Caco-2 (cell line): Measurements from ENCODE around the gene DCAF8. TPM values are rescaled to one million over a fixed set of nuclear protein-coding genes. Genes with fewer than 3 reads are reported as not detected.

Experiments
- BruUV-seq: library from RNA; stranded (reverse); fragments of 400-500 nt; replicated peaks from 2 replicates; lab custom pipeline; 2021; lab: Mats Ljungman, UMichigan
- CTCF ChIA-PET: fragments of 300-600 bp; sonication (Branson Sonifier 250); formaldehyde crosslinking; loops from one replicate; lab custom pipeline; 2022; ENCODE audit warnings: antibody characterized with exemption; lab: Charles Lee
- POLR2A ChIA-PET: fragments of 300-600 bp; sonication (Branson Sonifier 250); formaldehyde crosslinking; loops from one replicate; lab custom pipeline; 2022; ENCODE audit warnings: antibody characterized with exemption; lab: Charles Lee
- DNase-seq, 2 experiments: peaks; one replicate each; pipeline versions ENCODE4 v3.0.0 to v3.0.0-alpha.2; 2020 to 2022
- H3K27me3 ChIP-seq: replicated peaks from 2 replicates; pipeline ENCODE4 v1.6.0; 2011; ENCODE audit warnings: low read length; ENCODE audit not compliant: control insufficient read depth, insufficient read depth
- H3K36me3 ChIP-seq: 2 replicates; pipeline ENCODE4 v1.5.1; 2011; ENCODE audit warnings: low read length; ENCODE audit not compliant: control insufficient read depth, insufficient read depth
- H3K4me1 ChIP-seq: fragments of 250-450 bp; sonication (Bioruptor Pico); 2 replicates; pipeline ENCODE4 v1.5.1; 2020; ENCODE audit warnings: mild to moderate bottlenecking
- H3K4me3 ChIP-seq: 2 replicates; pipeline ENCODE4 v1.5.1; 2011; ENCODE audit warnings: low read depth, mild to moderate bottlenecking, control low read depth, low read length
- H3K9me3 ChIP-seq: fragments of 250-450 bp; sonication (Bioruptor Pico); 2 replicates; pipeline ENCODE4 v1.5.1; 2020; ENCODE audit warnings: mild to moderate bottlenecking, moderate library complexity
- H3K27ac Mint-ChIP-seq: one replicate; pipeline ENCODE4 v1.8.0; 2022; ENCODE audit warnings: mixed read lengths; ENCODE audit not compliant: unreplicated experiment
- H3K27me3 Mint-ChIP-seq: one replicate; pipeline ENCODE4 v1.8.0; 2022; ENCODE audit warnings: mixed read lengths; ENCODE audit not compliant: insufficient read depth, unreplicated experiment
- H3K36me3 Mint-ChIP-seq: one replicate; pipeline ENCODE4 v1.8.0; 2022; ENCODE audit warnings: mild to moderate bottlenecking, mixed read lengths; ENCODE audit not compliant: insufficient read depth, unreplicated experiment
- H3K4me1 Mint-ChIP-seq: one replicate; pipeline ENCODE4 v1.8.0; 2022; ENCODE audit warnings: low read depth, mixed read lengths; ENCODE audit not compliant: unreplicated experiment
- H3K4me3 Mint-ChIP-seq: one replicate; pipeline ENCODE4 v1.8.0; 2022; ENCODE audit warnings: mild to moderate bottlenecking, moderate library complexity, mixed read lengths; ENCODE audit not compliant: unreplicated experiment
- H3K9me3 Mint-ChIP-seq: one replicate; pipeline ENCODE4 v1.8.0; 2022; ENCODE audit warnings: mixed read lengths; ENCODE audit not compliant: unreplicated experiment
- CTCF ChIP-seq, 2 experiments: fragments of 200-600 bp in 1 of 2; IDR thresholded peaks; 1 replicate in 1 of 2; 2 replicates in 1 of 2; pipeline versions ENCODE4 v1.5.1 to v1.8.0; 2011 to 2022; ENCODE audit warnings: antibody characterized with exemption in 1 of 2, control low read depth in 1 of 2, inconsistent platforms in 1 of 2, low read depth in 1 of 2, low read length in 1 of 2, mild to moderate bottlenecking in 1 of 2, moderate library complexity in 1 of 2; ENCODE audit not compliant: insufficient read depth in 1 of 2, severe bottlenecking in 1 of 2, unreplicated experiment in 1 of 2
- intact Hi-C: fragments of 100-400 bp; cut with micrococcal nuclease; formaldehyde crosslinking; loops from one replicate; pipeline ENCODE4 v1.10.0; 2022; ENCODE audit not compliant: unreplicated experiment
- total RNA-seq: library from RNA; stranded (reverse); gene quantifications from 2 replicates; pipeline ENCODE4 v1.2.3, GENCODE V29; 2022

Gene DCAF8
- total RNA-seq, 1 experiment from 2014 or later, result 112 TPM

GRCh38 chr1:160245434-160245833 lies 16.9 kb downstream of the DCAF8 start:
- no peaks in the 10 kb centered on the region for H3K4me1 Mint-ChIP-seq
- BruUV-seq, result no TSS peak
- Histone ChIP-seq H3K36me3 (no peaks in the 10 kb centered on the region), H3K9me3 (no peaks in the 10 kb centered on the region), H3K27me3 (no peaks in the 10 kb centered on the region), H3K4me1 (no peaks in the 10 kb centered on the region), H3K4me3 (no peak overlapping the region)
- POLR2A ChIA-PET, result interaction anchor here (0.6 kb wide), 1 partner anchor 24 kb away, joined by 4 read pairs; no protein-coding TSS in a partner anchor
- no peaks in the 10 kb centered on the region for H3K9me3 Mint-ChIP-seq
- no peak for TF ChIP-seq CTCF (IDR thresholded peaks at IDR 0.05; ENCODE audit: insufficient read depth in 1 of 2, low read depth in 1 of 2, low read length in 1 of 2, severe bottlenecking in 1 of 2, unreplicated experiment in 1 of 2)
- DNase-seq, result no peak
- intact Hi-C loops, result no loop called here
- H3K27ac Mint-ChIP-seq, result no peak overlapping the region
- no peak overlapping the region for H3K4me3 Mint-ChIP-seq
- no peaks in the 10 kb centered on the region for H3K27me3 Mint-ChIP-seq
- CTCF ChIA-PET, result no interaction called here
- peaks cover 23% of the 10 kb centered on the region for H3K36me3 Mint-ChIP-seq

- Mint-ChIP-seq H3K4me1 (no peaks in the 10 kb centered on the region), H3K27me3 (no peaks in the 10 kb centered on the region), H3K27ac (no peak overlapping the region), H3K4me3 (no peak overlapping the region), H3K9me3 (no peaks in the 10 kb centered on the region), H3K36me3 (peaks cover 33% of the 10 kb centered on the region)
- ChIA-PET CTCF (interaction anchor here (1.3 kb wide), 1 partner anchor 51 kb away, joined by 3 read pairs; no protein-coding TSS in a partner anchor), POLR2A (interaction anchor here (0.8 kb wide), 1 partner anchor 17 kb away, joined by 3 read pairs; no protein-coding TSS in a partner anchor)
- BruUV-seq, result no TSS peak
- no peaks in the 10 kb centered on the region for H3K4me1 ChIP-seq
- DNase-seq, result no peak
- H3K9me3 ChIP-seq, result no peaks in the 10 kb centered on the region
- intact Hi-C loops, result no loop called here
- no peak for TF ChIP-seq CTCF (IDR thresholded peaks at IDR 0.05; ENCODE audit: insufficient read depth in 1 of 2, low read depth in 1 of 2, low read length in 1 of 2, severe bottlenecking in 1 of 2, unreplicated experiment in 1 of 2)
- no peaks in the 10 kb centered on the region for H3K36me3 ChIP-seq
- H3K27me3 ChIP-seq, result no peaks in the 10 kb centered on the region
- H3K4me3 ChIP-seq, result no peak overlapping the region
Measured at GRCh38 chr1:160244209-160244608, 18.1 kb downstream of the DCAF8 start.

- H3K9me3 Mint-ChIP-seq, result no peaks in the 10 kb centered on the region
- intact Hi-C loops, result no loop called here
- Histone ChIP-seq H3K4me3 (no peak overlapping the region), H3K36me3 (no peaks in the 10 kb centered on the region), H3K27me3 (no peaks in the 10 kb centered on the region), H3K9me3 (no peaks in the 10 kb centered on the region), H3K4me1 (no peaks in the 10 kb centered on the region)
- no peak overlapping the region for H3K4me3 Mint-ChIP-seq
- ChIA-PET POLR2A (interaction anchor here (0.8 kb wide), 1 partner anchor 17 kb away, joined by 3 read pairs; no protein-coding TSS in a partner anchor), CTCF (interaction anchor here (1.3 kb wide), 1 partner anchor 50 kb away, joined by 3 read pairs; no protein-coding TSS in a partner anchor)
- H3K27ac Mint-ChIP-seq, result no peak overlapping the region
- H3K36me3 Mint-ChIP-seq, result peaks cover 35% of the 10 kb centered on the region
- H3K27me3 Mint-ChIP-seq, result no peaks in the 10 kb centered on the region
- no peak for DNase-seq
- TF ChIP-seq CTCF (IDR thresholded peaks at IDR 0.05; ENCODE audit: insufficient read depth in 1 of 2, low read depth in 1 of 2, low read length in 1 of 2, severe bottlenecking in 1 of 2, unreplicated experiment in 1 of 2), result no peak
- BruUV-seq, result no TSS peak
- no peaks in the 10 kb centered on the region for H3K4me1 Mint-ChIP-seq
Measured at GRCh38 chr1:160243767-160244166, 18.6 kb downstream of the DCAF8 start.
